ENCODE data around the gene NCAM1.

GRCh38 chr11:113046866-113047265 is 85.6 kb downstream of the NCAM1 start:
- TF ChIP-seq ZNF232 (CRISPR knock-in tag; IDR thresholded peaks at IDR 0.05), result no peak
- no peak for TF ChIP-seq CTCF (IDR thresholded peaks at IDR 0.05)
- no peak for TF ChIP-seq NR3C1 (CRISPR knock-in tag; conservative IDR thresholded peaks at IDR 0.05; ENCODE audit: low read depth)
- TF ChIP-seq, protein P1, sequence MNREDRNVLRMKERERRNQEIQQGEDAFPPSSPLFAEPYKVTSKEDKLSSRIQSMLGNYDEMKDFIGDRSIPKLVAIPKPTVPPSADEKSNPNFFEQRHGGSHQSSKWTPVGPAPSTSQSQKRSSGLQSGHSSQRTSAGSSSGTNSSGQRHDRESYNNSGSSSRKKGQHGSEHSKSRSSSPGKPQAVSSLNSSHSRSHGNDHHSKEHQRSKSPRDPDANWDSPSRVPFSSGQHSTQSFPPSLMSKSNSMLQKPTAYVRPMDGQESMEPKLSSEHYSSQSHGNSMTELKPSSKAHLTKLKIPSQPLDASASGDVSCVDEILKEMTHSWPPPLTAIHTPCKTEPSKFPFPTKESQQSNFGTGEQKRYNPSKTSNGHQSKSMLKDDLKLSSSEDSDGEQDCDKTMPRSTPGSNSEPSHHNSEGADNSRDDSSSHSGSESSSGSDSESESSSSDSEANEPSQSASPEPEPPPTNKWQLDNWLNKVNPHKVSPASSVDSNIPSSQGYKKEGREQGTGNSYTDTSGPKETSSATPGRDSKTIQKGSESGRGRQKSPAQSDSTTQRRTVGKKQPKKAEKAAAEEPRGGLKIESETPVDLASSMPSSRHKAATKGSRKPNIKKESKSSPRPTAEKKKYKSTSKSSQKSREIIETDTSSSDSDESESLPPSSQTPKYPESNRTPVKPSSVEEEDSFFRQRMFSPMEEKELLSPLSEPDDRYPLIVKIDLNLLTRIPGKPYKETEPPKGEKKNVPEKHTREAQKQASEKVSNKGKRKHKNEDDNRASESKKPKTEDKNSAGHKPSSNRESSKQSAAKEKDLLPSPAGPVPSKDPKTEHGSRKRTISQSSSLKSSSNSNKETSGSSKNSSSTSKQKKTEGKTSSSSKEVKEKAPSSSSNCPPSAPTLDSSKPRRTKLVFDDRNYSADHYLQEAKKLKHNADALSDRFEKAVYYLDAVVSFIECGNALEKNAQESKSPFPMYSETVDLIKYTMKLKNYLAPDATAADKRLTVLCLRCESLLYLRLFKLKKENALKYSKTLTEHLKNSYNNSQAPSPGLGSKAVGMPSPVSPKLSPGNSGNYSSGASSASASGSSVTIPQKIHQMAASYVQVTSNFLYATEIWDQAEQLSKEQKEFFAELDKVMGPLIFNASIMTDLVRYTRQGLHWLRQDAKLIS (CRISPR knock-in tag; IDR thresholded peaks at IDR 0.05; ENCODE audit: borderline replicate concordance), result no peak
- no peak for TF ChIP-seq RELA (CRISPR knock-in tag; IDR thresholded peaks at IDR 0.05; ENCODE audit: borderline replicate concordance)
- TF ChIP-seq SP1 (CRISPR knock-in tag; conservative IDR thresholded peaks at IDR 0.05), result no peak
- TF ChIP-seq ESRRA (CRISPR knock-in tag; IDR thresholded peaks at IDR 0.05; ENCODE audit: borderline replicate concordance), result no peak
- no peak for TF ChIP-seq ZNF138 (CRISPR knock-in tag; conservative IDR thresholded peaks at IDR 0.05)
- no peak for TF ChIP-seq ZBTB43 (CRISPR knock-in tag; IDR thresholded peaks at IDR 0.05)
- TF ChIP-seq, protein P2, sequence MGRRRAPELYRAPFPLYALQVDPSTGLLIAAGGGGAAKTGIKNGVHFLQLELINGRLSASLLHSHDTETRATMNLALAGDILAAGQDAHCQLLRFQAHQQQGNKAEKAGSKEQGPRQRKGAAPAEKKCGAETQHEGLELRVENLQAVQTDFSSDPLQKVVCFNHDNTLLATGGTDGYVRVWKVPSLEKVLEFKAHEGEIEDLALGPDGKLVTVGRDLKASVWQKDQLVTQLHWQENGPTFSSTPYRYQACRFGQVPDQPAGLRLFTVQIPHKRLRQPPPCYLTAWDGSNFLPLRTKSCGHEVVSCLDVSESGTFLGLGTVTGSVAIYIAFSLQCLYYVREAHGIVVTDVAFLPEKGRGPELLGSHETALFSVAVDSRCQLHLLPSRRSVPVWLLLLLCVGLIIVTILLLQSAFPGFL (CRISPR knock-in tag; IDR thresholded peaks at IDR 0.05; ENCODE audit: borderline replicate concordance), result no peak
- TF ChIP-seq NFYB (CRISPR knock-in tag; conservative IDR thresholded peaks at IDR 0.05; ENCODE audit: low read depth), result no peak
- no peak for TF ChIP-seq E2F1 (CRISPR knock-in tag; IDR thresholded peaks at IDR 0.05)
- TF ChIP-seq FOXJ3 (CRISPR knock-in tag; IDR thresholded peaks at IDR 0.05; ENCODE audit: borderline replicate concordance), result no peak
- no peak for TF ChIP-seq CREM (CRISPR knock-in tag; IDR thresholded peaks at IDR 0.05)
